HT1080 (cell line): Measurements from ENCODE around the gene SLIT1. TPM values are rescaled to one million over a fixed set of nuclear protein-coding genes. Genes with fewer than 3 reads are reported as not detected.

ENCODE experiments used
- DNase-seq: peaks from one replicate; pipeline ENCODE4 v3.0.0-alpha.2; 2015; ENCODE audit warnings: low read depth
- total RNA-seq: library from RNA; depleted of rRNA; stranded (reverse); fragments of >200 nt; shearing (Covaris generic); gene quantifications from 2 replicates; pipeline ENCODE4 v1.2.3, GENCODE V29; 2014

Gene SLIT1
- total RNA-seq, 1 experiment from 2014 or later, result not detected

DNA sequence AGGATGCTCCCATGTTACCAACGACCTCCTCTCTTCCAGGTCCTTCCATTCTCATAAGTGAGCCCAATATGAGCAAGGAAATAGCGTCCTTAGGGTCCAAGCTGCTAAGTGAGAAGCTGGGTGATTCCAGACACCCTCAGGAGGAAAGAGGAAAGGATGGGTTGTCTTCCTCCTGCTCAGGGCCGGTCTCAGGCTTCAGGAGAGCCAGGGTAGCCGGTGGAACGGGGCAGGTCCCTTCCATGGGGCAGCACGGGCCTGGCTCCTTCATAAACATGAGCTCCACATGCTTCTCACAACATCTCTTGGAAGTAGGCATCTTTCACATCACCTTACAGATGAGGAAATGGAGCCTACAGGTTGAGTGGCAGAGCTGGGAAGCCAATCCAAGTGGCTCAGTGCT lies 12.7 kb downstream of the SLIT1 start:
- DNase-seq, result no peak

DNA sequence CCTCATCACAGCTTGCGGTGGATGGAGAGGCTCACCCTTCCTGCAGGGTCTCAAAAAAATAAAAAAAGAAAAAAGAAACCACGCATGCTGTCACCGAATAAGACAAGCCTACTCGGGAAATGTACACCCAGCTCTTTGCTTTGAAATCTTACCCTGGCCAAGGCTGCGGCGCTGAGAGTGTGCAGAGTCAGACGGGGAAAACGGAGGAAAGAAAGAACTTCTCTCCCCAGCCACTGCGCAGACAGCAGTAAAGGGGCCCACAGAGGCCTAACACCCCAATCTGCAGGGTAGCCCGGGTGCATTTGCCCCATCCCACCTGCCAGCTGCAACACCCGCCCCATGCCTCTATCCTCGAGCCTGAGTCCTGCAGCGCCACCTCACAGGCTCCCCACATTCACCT lies 14.8 kb downstream of the SLIT1 start:
- DNase-seq, result no peak

DNA sequence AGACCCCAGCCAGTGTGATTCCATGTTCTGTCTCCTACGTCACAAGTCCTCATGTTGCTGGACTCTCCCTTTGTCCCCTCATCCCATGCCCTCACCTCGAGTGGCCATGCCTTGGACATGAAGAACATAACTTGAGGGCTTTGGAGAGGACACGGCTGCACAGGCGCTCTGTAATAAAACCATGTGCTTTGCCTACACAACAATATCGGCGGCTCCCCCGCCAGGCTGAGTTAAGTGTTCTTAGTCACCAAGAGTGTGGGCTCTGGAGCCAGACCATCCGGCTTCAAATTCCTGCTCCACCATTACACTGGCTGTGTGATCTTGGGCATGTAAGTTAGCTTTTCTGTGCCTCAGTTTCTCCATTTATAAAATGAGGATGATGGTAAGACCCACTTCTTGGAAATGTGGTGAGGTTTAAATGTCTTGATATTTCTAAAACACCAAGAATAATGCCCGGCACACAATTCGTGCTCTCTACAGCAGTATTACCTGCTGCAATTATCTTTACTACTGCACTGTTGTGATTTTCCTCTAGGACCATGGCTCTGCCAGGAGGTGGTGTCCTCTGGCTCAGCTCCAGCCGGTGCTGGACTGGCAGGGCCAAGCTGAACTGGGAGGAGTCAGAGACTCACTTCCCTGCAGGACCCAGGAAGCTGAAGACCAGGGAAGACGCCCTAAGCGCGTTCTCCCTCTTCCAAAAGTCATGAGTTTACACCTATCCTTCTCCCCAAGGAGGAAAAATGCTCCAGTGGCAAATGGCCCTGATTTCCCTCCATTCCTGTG lies 15.7 kb downstream of the SLIT1 start:
- peak; percentile 34 for DNase-seq

DNA sequence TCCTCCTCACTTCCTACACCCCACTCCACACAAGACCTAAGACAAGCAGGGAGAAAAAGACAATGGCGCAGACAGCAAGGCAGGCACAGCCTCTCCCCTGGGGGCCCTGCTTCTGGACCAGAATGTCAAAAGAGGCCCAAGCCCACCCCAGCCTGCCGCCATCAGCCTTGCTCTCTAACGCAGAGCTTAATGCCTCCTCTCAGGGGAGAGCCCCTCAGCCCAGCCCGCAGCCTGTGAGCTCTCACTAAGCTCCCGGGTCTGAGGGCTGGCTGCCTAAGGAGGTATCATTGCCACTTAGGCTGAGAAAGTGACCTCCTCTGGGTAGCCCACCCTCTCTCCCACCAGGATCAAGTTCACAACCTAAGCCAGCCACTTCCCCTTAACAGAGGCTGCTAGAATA lies 16.7 kb downstream of the SLIT1 start:
- DNase-seq, result no peak

- DNase-seq, result no peak
These were observed 17.1 kb downstream of the SLIT1 start for GRCh38 chr10:97168645-97169044.

- no peak for DNase-seq
These were observed 20.3 kb downstream of the SLIT1 start for GRCh38 chr10:97165499-97165898.

DNA sequence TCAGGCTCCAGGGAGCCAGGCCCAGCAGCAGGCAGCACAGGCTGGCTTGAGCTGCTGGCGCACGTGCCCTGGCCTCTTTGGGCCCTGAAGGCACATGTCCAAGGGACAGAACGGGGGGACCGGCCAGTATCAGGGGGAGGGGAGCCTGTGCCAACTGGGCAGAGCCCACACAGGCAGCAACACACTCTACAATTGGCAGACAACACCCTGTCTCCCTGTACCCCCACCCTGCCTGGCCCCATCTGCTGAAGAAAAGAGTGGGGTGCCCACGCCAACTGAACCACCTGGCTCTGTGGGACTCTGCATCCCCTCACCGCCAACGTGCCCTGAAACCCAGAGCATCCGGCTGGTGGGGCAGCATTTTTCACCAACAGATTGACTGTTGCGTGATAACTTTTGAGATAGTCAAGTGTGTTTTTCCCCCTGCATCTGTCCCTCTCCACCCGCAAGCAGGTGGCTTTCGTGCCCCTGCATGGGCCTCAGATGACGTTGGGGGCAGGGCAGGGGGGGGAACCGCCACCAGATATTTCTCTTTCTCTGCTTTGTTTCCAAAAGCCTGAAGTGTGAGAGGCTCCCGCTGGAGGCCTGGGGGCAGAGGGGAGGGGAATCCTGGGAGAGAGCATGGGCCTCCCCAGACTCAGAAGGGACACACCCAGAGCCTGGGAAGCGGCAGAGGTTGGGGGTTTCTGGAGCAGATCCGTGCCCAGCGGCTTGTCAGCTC lies 21.8 kb downstream of the SLIT1 start:
- no peak for DNase-seq

GRCh38 chr10:97163181-97163580 lies 22.6 kb downstream of the SLIT1 start:
- DNase-seq, result no peak

GRCh38 chr10:97159646-97160305 lies 26.0 kb downstream of the SLIT1 start:
- no peak for DNase-seq

- DNase-seq, result no peak
These were observed 28.1 kb downstream of the SLIT1 start for GRCh38 chr10:97157578-97158095.

DNA sequence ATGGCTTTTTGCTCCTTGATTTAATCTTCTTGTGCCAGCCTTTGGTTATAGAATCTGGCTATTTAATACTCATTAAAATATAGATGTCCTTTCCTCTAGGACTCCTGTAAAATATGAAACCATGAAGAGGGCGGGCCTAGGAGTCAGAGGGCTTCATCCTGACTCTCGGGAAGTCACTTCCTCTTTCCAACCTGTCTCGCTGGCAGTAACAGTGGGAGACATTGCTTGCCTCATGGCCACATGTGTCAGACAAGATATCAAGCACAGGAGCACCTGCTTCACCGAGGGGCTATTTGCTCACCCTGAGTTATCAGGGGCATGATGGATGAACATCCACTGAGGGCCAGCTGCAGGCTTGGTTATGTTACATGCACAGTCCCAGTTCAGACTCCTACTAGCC lies 31.0 kb downstream of the SLIT1 start:
- no peak for DNase-seq

DNA sequence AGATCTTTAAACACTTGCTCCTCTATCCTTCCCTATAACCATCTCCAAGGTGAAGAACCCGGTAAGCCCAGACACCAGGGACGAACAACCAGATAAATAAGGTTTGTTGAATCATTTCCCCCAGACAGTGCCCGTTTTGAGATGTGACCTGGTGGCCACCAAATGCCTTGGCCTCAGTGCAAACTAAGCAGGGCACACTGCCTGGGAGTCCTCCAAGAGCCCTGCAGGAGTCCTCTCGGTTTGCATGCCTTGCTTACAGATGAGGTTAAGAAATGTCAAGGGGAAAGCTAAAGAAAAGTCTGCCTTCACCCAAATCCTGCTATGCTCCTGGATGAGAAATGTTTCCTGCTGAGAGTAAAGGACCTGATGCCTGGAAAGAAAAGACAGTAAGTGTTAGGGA lies 31.6 kb downstream of the SLIT1 start:
- no peak for DNase-seq

DNA sequence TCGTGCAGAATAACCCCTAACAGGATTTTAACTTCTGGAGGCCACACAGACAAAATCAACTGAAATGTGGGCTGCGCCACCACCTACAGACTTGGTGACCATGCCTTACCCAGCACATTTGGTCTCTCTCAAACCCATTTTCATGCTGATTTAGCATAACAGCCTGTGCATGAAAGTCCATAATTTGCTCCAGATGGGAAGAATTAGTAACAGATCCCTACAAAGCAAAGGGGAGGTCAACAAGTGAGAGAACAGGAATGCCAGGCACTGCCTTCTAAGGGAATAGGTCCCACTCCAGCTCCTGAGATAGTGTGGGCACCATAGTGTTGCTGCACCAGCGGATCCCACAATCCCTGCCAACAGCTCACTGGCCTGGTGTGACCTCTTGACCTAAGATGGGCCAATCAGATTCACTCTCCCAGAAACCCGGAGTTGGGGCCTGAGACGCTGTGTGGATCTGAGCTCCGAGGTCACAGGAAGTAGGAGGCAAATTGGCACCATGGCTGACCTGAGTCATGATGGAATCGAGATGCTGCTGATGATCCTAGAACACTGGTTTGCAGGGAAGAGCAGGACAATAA lies 32.4 kb downstream of the SLIT1 start:
- DNase-seq, result no peak

DNA sequence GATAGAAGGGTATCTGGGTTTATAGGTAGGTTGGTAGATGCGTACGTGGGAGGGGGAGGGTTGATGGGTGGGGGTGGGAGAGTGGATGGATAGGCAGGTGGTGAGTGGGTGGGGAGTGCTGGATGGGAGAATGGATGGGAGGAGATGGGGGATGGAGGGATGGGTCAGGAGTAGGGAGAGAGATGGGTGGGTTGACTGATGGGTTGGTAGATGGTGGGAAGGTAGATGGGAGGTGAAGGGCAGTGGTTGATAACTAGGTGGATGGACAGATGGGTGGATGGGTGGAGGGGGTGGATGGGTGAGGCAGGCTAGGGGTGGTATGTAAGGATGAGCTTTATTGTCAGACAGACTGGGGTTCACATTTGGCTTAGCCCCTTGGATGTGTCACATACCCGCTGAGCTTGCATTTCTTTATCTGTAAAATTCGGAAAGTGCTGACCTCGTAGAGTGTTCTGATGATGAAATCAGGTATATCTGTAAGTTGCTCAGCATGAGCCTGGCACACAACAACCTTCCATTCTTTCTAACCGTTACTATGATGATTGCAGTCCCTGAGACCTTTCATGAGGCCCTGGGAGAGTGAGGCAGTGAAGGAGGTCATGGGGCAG lies 34.3 kb downstream of the SLIT1 start:
- no peak for DNase-seq

GRCh38 chr10:97150616-97151015 lies 35.1 kb downstream of the SLIT1 start:
- DNase-seq, result no peak

- no peak for DNase-seq
These were observed 35.7 kb downstream of the SLIT1 start for GRCh38 chr10:97150013-97150595.

DNA sequence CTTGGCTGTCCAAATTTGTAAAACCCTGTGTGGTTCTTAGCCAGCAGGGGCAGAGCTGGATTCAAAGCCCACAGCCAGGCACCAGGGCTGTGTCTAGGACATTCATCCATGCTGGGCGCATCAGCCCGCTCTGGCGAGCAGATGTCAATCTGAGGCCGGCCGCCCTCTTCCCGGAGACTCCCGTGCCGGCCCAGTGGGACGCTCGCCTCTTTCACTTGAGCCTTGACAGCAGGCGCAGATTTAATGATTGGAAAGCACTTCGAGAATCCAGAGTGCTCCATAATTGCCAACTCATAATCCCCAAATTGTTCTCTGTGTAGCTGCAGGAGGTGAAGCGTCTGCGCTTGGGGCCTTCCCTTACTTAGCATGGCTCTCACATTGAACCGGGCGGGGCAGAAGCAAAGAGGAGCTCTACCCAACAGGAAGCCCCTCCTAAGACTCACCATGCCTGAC lies 36.7 kb downstream of the SLIT1 start:
- no peak for DNase-seq

DNA sequence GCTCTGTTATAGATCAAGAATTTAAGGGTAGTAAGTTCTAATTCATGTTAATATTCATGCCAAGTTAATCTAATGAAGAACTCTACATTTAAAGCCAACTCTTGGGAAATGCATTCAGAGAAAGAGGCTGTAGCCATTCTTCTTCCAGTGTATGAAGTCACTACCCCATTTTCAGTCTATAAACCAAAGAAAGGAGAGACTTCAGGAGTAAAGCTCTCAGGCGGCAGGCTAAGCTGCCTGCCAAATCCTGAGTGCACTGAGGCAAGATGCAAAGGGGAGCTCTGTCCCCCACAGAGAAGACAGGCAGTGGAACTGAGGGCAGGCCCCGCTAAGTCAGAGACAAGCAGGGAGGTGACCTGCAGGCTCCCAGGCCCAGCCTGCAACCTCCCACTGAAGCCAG lies 41.5 kb downstream of the SLIT1 start:
- no peak for DNase-seq

DNA sequence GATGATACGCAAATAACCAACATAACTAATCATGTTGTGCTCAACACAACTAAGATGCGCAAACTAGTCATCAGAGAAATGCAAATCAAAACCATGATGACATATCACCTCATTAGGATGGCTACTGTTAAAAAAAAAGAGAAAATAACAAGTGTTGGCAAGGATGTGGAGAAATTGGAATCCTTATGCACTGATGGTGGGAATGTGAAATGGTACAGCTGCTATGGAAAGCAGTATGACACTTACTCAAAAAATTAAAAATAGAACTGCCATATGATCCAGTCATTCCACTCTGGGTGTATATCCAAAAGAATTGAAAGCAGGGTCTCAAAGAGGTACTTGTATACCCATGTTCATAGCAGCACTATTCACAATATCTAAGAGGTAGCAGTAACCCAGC lies 42.9 kb downstream of the SLIT1 start:
- no peak for DNase-seq

DNA sequence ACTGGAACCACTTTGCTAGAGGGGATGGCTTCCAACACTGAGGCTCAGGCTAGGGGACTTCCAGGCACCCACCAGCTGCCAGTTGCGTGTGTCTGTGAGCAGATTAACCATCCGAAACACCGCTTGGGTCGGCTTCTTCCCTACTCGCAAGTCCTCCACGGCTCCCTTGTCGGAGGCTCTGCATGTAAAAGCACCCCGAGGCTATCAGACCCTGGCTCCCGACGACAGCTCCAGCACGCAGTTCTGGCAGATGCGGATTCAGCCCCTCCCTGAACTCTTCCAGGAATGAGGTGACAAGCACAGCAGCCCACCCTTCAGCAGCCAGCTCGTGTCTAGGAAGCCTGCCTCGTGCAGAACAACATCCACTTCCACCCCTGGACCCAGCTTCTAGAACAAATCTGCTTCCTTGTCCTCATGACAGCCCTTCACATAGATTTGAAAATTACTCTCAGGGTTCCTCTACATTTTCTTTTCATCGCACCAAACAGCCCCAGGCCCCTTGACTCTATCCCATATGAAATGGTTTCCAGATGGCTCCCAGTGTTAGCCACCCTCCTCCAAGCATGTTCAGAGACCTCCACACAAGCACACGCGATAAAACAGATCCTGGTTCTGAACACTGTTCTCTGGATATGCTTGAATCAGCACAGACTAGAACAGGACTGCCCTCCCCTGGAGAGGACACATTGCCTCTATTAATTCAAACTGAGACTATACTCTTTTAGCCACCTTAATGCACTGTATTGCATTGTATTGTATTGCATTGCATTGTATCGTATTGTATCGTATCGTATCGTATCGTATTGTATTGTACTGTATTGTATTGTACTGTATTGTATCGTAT lies 44.6 kb downstream of the SLIT1 start:
- no peak for DNase-seq
